ENCODE measurements around the gene ZGPAT. TPM values are rescaled to one million over a fixed set of nuclear protein-coding genes. Genes with fewer than 3 reads are reported as not detected.

The ZGPAT gene
- total and polyA plus RNA-seq, 7 experiments from 2014 or later: 42.9 to 82.1 (median 47.5) TPM

- DNase-seq (no peak), ATAC-seq (no peak)
- CTCF ChIA-PET: interaction anchor here (0.5 kb wide), 1 partner anchor 16 kb away, joined by 5 read pairs; no protein-coding TSS in a partner anchor
- Histone ChIP-seq H3K4me1 (ENCODE audit: control insufficient read depth in 2 of 2, insufficient read depth in 2 of 2, low read length in 2 of 2) (peaks cover 14 to 22% of the 10 kb centered on the region in 2 donors), H3K36me3 (ENCODE audit: control insufficient read depth in 2 of 3, insufficient read depth in 3 of 3, low read length in 3 of 3) (peaks cover 0 to 21% (median 0%) of the 10 kb centered on the region in 3 experiments), H3K9me3 (ENCODE audit: control insufficient read depth in 2 of 3, low read length in 3 of 3) (no peaks in the 10 kb centered on the region), H3K4me3 (ENCODE audit: low read length) (no peak overlapping the region), H3K27ac (ENCODE audit: low read depth, low read length) (no peak overlapping the region), H3K27me3 (ENCODE audit: control insufficient read depth in 2 of 2, insufficient read depth in 2 of 2, low read length in 2 of 2) (no peaks in the 10 kb centered on the region)
- peaks cover 5 to 28% (median 18%) of the 10 kb centered on the region in 7 donors for H3K4me1 Mint-ChIP-seq
- POLR2A ChIA-PET: interaction anchor here (0.5 to 3.4 kb wide), 3 partner anchors 10 to 38 kb away, joined by 3 to 12 read pairs (median 4); partner anchors contain the start of gene LIME1
- intact Hi-C loops (cut with micrococcal nuclease): no loop called here
- H3K27me3 Mint-ChIP-seq: no peaks in the 10 kb centered on the region
- peaks cover 0 to 4% (median 0%) of the 10 kb centered on the region in 5 donors for H3K36me3 Mint-ChIP-seq
- H3K4me3 Mint-ChIP-seq: no peak overlapping the region
- peak overlapping the region in 6 of 9 donors; percentile 39 to 79 (median 50) for H3K27ac Mint-ChIP-seq
- no peaks in the 10 kb centered on the region for H3K9me3 Mint-ChIP-seq
These were observed 38.3 kb downstream of the ZGPAT start for GRCh38 chr20:63745961-63746731.

DNA sequence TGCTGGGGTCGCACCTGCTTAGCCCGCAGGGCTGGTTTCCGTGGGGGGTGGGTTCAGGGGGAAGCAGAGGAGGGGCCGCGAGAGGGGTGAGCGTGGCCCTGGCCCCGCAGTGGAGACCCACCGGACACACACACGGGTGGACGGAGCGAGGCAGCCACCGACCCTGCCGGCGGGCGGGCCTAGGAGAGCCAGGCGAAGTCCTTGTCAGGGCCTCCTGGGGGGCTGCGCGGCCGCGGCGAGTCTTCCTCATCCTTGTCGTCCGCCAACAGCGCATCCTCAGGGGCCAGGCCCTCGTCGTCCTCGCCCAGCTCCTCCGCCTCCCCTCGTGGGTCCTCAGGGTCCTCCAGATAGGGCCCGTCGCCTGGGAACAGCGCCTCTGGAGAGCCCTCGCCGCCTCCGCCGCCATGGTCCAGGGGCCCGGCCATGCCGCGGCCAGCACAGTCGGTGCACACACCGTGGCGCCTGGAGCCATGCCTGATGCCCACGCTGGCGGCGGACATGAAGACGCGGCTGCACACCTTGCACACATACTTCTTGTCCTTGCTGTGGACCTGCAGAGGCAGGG, 39.0 kb downstream of the ZGPAT start:
- H3K27me3 Mint-ChIP-seq: no peaks in the 10 kb centered on the region
- peaks cover 13 to 20% of the 10 kb centered on the region in 2 donors for H3K4me1 ChIP-seq (ENCODE audit: control insufficient read depth in 2 of 2, insufficient read depth in 2 of 2, low read length in 2 of 2)
- ChIA-PET POLR2A (interaction anchor here (0.5 to 3.4 kb wide), 2 partner anchors 10 to 16 kb away, joined by 4 to 12 read pairs; partner anchors contain the start of gene LIME1), CTCF (interaction anchor here (1.7 kb wide), 1 partner anchor 10 kb away, joined by 4 read pairs; the partner anchor contains the start of gene LIME1)
- DNase-seq (no peak), ATAC-seq (no peak)
- intact Hi-C loops (cut with micrococcal nuclease): no loop called here
- H3K27ac Mint-ChIP-seq: no peak overlapping the region
- H3K4me1 Mint-ChIP-seq: peaks cover 5 to 32% (median 20%) of the 10 kb centered on the region in 7 donors
- no peaks in the 10 kb centered on the region for H3K9me3 ChIP-seq (ENCODE audit: control insufficient read depth in 2 of 3, low read length in 3 of 3)
- no peak overlapping the region for H3K4me3 ChIP-seq (ENCODE audit: low read length)
- H3K9me3 Mint-ChIP-seq: no peaks in the 10 kb centered on the region
- H3K36me3 ChIP-seq (ENCODE audit: control insufficient read depth in 2 of 3, insufficient read depth in 3 of 3, low read length in 3 of 3): peaks cover 0 to 17% (median 0%) of the 10 kb centered on the region in 3 experiments
- no peak overlapping the region for H3K4me3 Mint-ChIP-seq
- H3K27ac ChIP-seq (ENCODE audit: low read depth, low read length): no peak overlapping the region
- peaks cover 0 to 4% (median 0%) of the 10 kb centered on the region in 5 donors for H3K36me3 Mint-ChIP-seq
- H3K27me3 ChIP-seq (ENCODE audit: control insufficient read depth in 2 of 2, insufficient read depth in 2 of 2, low read length in 2 of 2): no peaks in the 10 kb centered on the region

DNA sequence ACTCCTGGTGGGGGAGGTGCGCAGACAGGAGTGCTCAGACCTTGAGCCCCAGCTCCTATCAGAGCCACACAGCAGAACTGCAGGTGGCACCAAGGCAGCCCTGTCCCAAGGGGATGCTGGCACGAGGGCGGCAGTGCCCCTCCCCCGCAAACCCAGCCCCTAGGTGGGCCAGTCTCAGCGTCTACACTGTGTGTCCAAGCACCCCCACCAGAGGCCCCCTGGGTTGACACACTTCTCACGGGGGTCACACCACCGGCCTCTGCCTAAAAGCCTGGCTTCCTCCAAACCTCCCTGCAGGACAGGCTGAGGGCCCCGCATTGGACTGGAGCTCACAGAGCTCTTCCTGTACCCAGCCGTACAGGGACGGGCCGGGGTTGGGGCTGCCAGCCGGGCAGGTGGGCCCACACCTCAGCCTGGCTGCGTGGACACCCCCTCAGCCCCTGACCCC, 39.8 kb downstream of the ZGPAT start:
- Histone ChIP-seq H3K27ac (ENCODE audit: low read depth, low read length) (no peak overlapping the region), H3K4me1 (ENCODE audit: control insufficient read depth in 2 of 2, insufficient read depth in 2 of 2, low read length in 2 of 2) (peaks cover 13 to 23% of the 10 kb centered on the region in 2 donors), H3K9me3 (ENCODE audit: control insufficient read depth in 2 of 3, low read length in 3 of 3) (no peaks in the 10 kb centered on the region), H3K27me3 (ENCODE audit: control insufficient read depth in 2 of 2, insufficient read depth in 2 of 2, low read length in 2 of 2) (no peaks in the 10 kb centered on the region), H3K4me3 (ENCODE audit: low read length) (no peak overlapping the region), H3K36me3 (ENCODE audit: control insufficient read depth in 2 of 3, insufficient read depth in 3 of 3, low read length in 3 of 3) (peaks cover 0 to 9% (median 0%) of the 10 kb centered on the region in 3 experiments)
- no peak for ATAC-seq
- Mint-ChIP-seq H3K27ac (peak overlapping the region in 2 of 9 donors; percentile 9 to 55), H3K36me3 (peaks cover 0 to 4% (median 0%) of the 10 kb centered on the region in 5 donors), H3K27me3 (no peaks in the 10 kb centered on the region), H3K9me3 (no peaks in the 10 kb centered on the region), H3K4me1 (peaks cover 5 to 35% (median 20%) of the 10 kb centered on the region in 7 donors), H3K4me3 (no peak overlapping the region)
- DNase-seq: no peak
- CTCF ChIA-PET: interaction anchor here (1.7 kb wide), 1 partner anchor 11 kb away, joined by 4 read pairs; the partner anchor contains the start of gene LIME1
- POLR2A ChIA-PET: interaction anchor here (3.4 kb wide), 1 partner anchor 11 kb away, joined by 12 read pairs; the partner anchor contains the start of gene LIME1
- intact Hi-C loops (cut with micrococcal nuclease): no loop called here

DNA sequence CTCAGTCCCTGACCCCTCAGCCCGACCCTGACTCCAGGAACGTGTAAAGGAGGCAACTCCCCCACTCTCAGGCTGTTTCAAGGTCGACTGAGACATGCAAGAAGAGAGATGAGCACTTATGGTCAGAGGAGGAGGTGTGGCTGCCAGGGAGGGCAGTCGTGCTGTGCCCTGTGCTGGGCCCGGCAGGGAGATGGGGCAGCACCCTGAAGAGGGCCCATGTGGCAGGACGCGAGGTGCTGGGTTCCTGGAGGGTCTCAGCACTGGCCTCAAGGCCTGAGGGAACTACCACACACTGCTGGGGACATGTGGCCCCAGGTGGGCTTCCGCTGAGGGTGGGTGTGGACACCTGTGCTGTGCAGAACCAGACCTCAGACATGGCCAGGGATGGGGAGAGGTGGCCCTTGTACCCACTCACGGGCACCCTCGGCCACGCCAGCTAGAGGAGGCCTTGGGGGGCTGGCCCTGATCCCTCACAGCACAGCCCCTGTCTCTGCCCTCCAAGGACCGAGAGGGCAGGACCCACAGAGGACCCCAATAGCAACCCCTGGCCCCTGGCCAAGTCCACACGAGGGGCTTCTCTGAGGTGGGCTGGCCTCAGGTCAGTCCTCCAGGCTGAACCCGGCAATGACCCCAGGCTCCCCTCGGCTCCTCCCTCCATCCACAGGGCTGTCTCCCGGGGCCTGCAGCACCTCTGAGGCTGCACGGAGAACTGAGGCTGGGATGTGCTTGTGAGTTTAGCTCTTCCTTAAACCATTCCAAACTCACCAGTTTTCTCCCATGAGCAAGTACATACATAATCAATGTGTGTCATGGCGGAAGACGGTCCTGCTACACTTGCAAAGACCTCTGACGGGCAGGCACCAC, 40.5 kb downstream of the ZGPAT start:
- H3K36me3 Mint-ChIP-seq: peaks cover 0 to 4% (median 0%) of the 10 kb centered on the region in 5 donors

DNA sequence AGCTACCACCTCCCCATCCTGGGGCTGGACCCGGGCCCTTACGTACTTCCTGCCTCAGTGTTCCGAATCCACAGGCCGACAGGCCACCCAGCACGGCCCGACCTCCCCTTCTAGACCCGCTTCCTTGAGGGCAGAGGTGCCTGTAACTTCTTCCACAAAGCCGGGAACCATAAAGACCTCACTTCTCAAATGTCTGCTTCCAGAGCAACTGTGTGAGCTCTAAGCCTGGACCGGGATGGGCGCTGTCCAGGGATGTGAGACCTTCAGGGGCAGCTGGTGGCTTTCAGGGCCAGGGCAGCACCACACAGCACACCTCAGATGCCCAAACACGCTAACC, 41.1 kb downstream of the ZGPAT start:
- Histone ChIP-seq H3K4me1 (ENCODE audit: control insufficient read depth in 2 of 2, insufficient read depth in 2 of 2, low read length in 2 of 2) (peaks cover 13 to 23% of the 10 kb centered on the region in 2 donors), H3K36me3 (ENCODE audit: control insufficient read depth in 2 of 3, insufficient read depth in 3 of 3, low read length in 3 of 3) (no peaks in the 10 kb centered on the region), H3K9me3 (ENCODE audit: control insufficient read depth in 2 of 3, low read length in 3 of 3) (no peaks in the 10 kb centered on the region), H3K4me3 (ENCODE audit: low read length) (no peak overlapping the region), H3K27me3 (ENCODE audit: control insufficient read depth in 2 of 2, insufficient read depth in 2 of 2, low read length in 2 of 2) (no peaks in the 10 kb centered on the region), H3K27ac (ENCODE audit: low read depth, low read length) (no peak overlapping the region)
- no peak overlapping the region for H3K4me3 Mint-ChIP-seq
- no peaks in the 10 kb centered on the region for H3K36me3 Mint-ChIP-seq
- peaks cover 9 to 44% (median 24%) of the 10 kb centered on the region in 7 donors for H3K4me1 Mint-ChIP-seq
- ATAC-seq (no peak), DNase-seq (no peak)
- ChIA-PET POLR2A (interaction anchor here (0.5 to 0.9 kb wide), 2 partner anchors 8 to 12 kb away, joined by 3 to 4 read pairs; partner anchors contain the start of gene LIME1), CTCF (interaction anchor here (0.6 to 0.9 kb wide), 3 partner anchors 21 to 1631 kb away, joined by 3 read pairs; partner anchors contain the start of genes ARFRP1 and ZGPAT)
- intact Hi-C loops (cut with micrococcal nuclease): no loop called here
- H3K27ac Mint-ChIP-seq: peak overlapping the region in 7 of 9 donors; percentile 19 to 95 (median 50)
- H3K27me3 Mint-ChIP-seq: no peaks in the 10 kb centered on the region
- no peaks in the 10 kb centered on the region for H3K9me3 Mint-ChIP-seq

More for the DNA sequence above, 40.5 kb downstream of the ZGPAT start:
- POLR2A ChIA-PET: interaction anchor here (0.5 to 0.9 kb wide), 2 partner anchors 8 to 11 kb away, joined by 3 to 4 read pairs; partner anchors contain the start of gene LIME1
- H3K4me3 ChIP-seq (ENCODE audit: low read length): no peak overlapping the region
- CTCF ChIA-PET: interaction anchor here (0.6 to 1.7 kb wide), 3 partner anchors 12 to 1631 kb away, joined by 3 to 4 read pairs (median 3); partner anchors contain the start of genes ARFRP1, LIME1 and ZGPAT
- Mint-ChIP-seq H3K9me3 (no peaks in the 10 kb centered on the region), H3K27me3 (no peaks in the 10 kb centered on the region), H3K4me3 (no peak overlapping the region), H3K4me1 (peaks cover 5 to 38% (median 20%) of the 10 kb centered on the region in 7 donors), H3K27ac (peak overlapping the region in 5 of 9 donors; percentile 46 to 81 (median 55))
- ATAC-seq (no peak), DNase-seq (no peak)
- H3K36me3 ChIP-seq (ENCODE audit: control insufficient read depth in 2 of 3, insufficient read depth in 3 of 3, low read length in 3 of 3): peaks cover 0 to 4% (median 0%) of the 10 kb centered on the region in 3 experiments
- intact Hi-C loops (cut with micrococcal nuclease): no loop called here
- peaks cover 13 to 23% of the 10 kb centered on the region in 2 donors for H3K4me1 ChIP-seq (ENCODE audit: control insufficient read depth in 2 of 2, insufficient read depth in 2 of 2, low read length in 2 of 2)
- H3K27ac ChIP-seq (ENCODE audit: low read depth, low read length): no peak overlapping the region
- H3K9me3 ChIP-seq (ENCODE audit: control insufficient read depth in 2 of 3, low read length in 3 of 3): no peaks in the 10 kb centered on the region
- H3K27me3 ChIP-seq (ENCODE audit: control insufficient read depth in 2 of 2, insufficient read depth in 2 of 2, low read length in 2 of 2): no peaks in the 10 kb centered on the region
